Loucy (cell line): ENCODE results near the gene HADH.

Source experiments
- H2AFZ ChIP-seq: fragments of 200-600 bp; sonication (generic); 2 replicates; pipeline ENCODE4 v1.6.0; 2016; ENCODE audit warnings: antibody characterized with exemption, mild to moderate bottlenecking, low read length, moderate library complexity
- H3F3A ChIP-seq: fragments of 200-600 bp; 2 replicates; pipeline ENCODE4 v1.6.0; 2016; ENCODE audit warnings: antibody characterized with exemption, low read depth, mild to moderate bottlenecking
- H3K27me3 ChIP-seq: fragments of 200-600 bp; sonication (generic); 2 replicates; pipeline ENCODE4 v1.6.1; 2014; ENCODE audit warnings: low read length, mild to moderate bottlenecking; ENCODE audit not compliant: insufficient read depth, poor library complexity, severe bottlenecking
- H3K36me3 ChIP-seq: fragments of 200-600 bp; sonication (generic); 2 replicates; pipeline ENCODE4 v1.6.1; 2016; ENCODE audit warnings: low read length; ENCODE audit not compliant: insufficient read depth
- H3K4me1 ChIP-seq: fragments of 200-600 bp; sonication (generic); 2 replicates; pipeline ENCODE4 v1.5.1; 2014; ENCODE audit warnings: low read length, mild to moderate bottlenecking; ENCODE audit not compliant: insufficient read depth, poor library complexity, severe bottlenecking
- H3K4me2 ChIP-seq: fragments of 200-600 bp; sonication (generic); 2 replicates; pipeline ENCODE4 v1.6.0; 2014; ENCODE audit warnings: antibody characterized with exemption, low read length, low read depth, mild to moderate bottlenecking; ENCODE audit not compliant: poor library complexity, severe bottlenecking
- H3K4me3 ChIP-seq: fragments of 200-600 bp; sonication (generic); 2 replicates; pipeline ENCODE4 v1.5.1; 2014; ENCODE audit warnings: low read length, mild to moderate bottlenecking, mixed read lengths; ENCODE audit not compliant: poor library complexity, severe bottlenecking
- H3K79me2 ChIP-seq: fragments of 200-600 bp; sonication (generic); 2 replicates; pipeline ENCODE4 v1.6.1; 2014; ENCODE audit warnings: low read length; ENCODE audit not compliant: insufficient read depth
- H3K9ac ChIP-seq: fragments of 200-600 bp; sonication (generic); 2 replicates; pipeline ENCODE4 v1.6.0; 2014; ENCODE audit warnings: mild to moderate bottlenecking, low read depth, low read length, moderate library complexity; ENCODE audit not compliant: poor library complexity, severe bottlenecking
- H3K9me2 ChIP-seq: fragments of 200-600 bp; sonication (generic); replicated peaks from 2 replicates; pipeline ENCODE4 v1.6.1; 2016; ENCODE audit warnings: low read depth, low read length, mixed read lengths
- H3K9me3 ChIP-seq: fragments of 200-600 bp; sonication (generic); 2 replicates; pipeline ENCODE4 v1.6.1; 2014; ENCODE audit warnings: mild to moderate bottlenecking, antibody characterized with exemption, low read length, low read depth; ENCODE audit not compliant: insufficient read depth
- H4K20me1 ChIP-seq: fragments of 200-600 bp; sonication (generic); 2 replicates; pipeline ENCODE4 v1.6.0; 2014; ENCODE audit warnings: antibody characterized with exemption, low read length, mild to moderate bottlenecking; ENCODE audit not compliant: insufficient read depth, poor library complexity, severe bottlenecking
- CTCF ChIP-seq: fragments of 200-600 bp; sonication (generic); conservative IDR thresholded peaks from 2 replicates; pipeline ENCODE4 v1.5.1; 2014; ENCODE audit warnings: mild to moderate bottlenecking, antibody characterized with exemption, low read length
- EZH2phosphoT487 ChIP-seq: fragments of 200-600 bp; IDR thresholded peaks from 2 replicates; pipeline ENCODE4 v1.6.1; 2018; ENCODE audit warnings: antibody characterized with exemption, mild to moderate bottlenecking, moderate library complexity, borderline replicate concordance

HADH gene

GRCh38 chr4:107991945-107992630, 2.4 kb downstream of the HADH start:
- peaks cover 45% of the 10 kb centered on the region for H4K20me1 ChIP-seq
- H3K9me3 ChIP-seq = no peaks in the 10 kb centered on the region
- peaks cover 57% of the 10 kb centered on the region for H3K4me1 ChIP-seq
- H3F3A ChIP-seq = no peaks in the 10 kb centered on the region
- H3K79me2 ChIP-seq = peaks cover 78% of the 10 kb centered on the region
- H3K9ac ChIP-seq = peak overlapping the region; percentile 95
- no peaks in the 10 kb centered on the region for H3K36me3 ChIP-seq
- H3K4me2 ChIP-seq = peak overlapping the region; percentile 98
- TF ChIP-seq EZH2phosphoT487 (no peak), CTCF (no peak)
- H3K4me3 ChIP-seq = peak overlapping the region; percentile 98
- no peak overlapping the region for H2AFZ ChIP-seq
- H3K9me2 ChIP-seq = no peaks in the 10 kb centered on the region
- H3K27me3 ChIP-seq = no peaks in the 10 kb centered on the region

GRCh38 chr4:107993969-107994368, 4.3 kb downstream of the HADH start:
- H3K9ac ChIP-seq = peak overlapping the region; percentile 30
- no peaks in the 10 kb centered on the region for H3F3A ChIP-seq
- no peaks in the 10 kb centered on the region for H3K9me3 ChIP-seq
- no peaks in the 10 kb centered on the region for H3K36me3 ChIP-seq
- peak overlapping the region; percentile 98 for H3K4me2 ChIP-seq
- TF ChIP-seq EZH2phosphoT487 (no peak), CTCF (no peak)
- peaks cover 97% of the 10 kb centered on the region for H3K79me2 ChIP-seq
- no peaks in the 10 kb centered on the region for H3K9me2 ChIP-seq
- H4K20me1 ChIP-seq = peaks cover 45% of the 10 kb centered on the region
- H3K27me3 ChIP-seq = no peaks in the 10 kb centered on the region
- no peak overlapping the region for H2AFZ ChIP-seq
- peak overlapping the region; percentile 98 for H3K4me3 ChIP-seq
- peaks cover 64% of the 10 kb centered on the region for H3K4me1 ChIP-seq

GRCh38 chr4:107994894-107995293, 5.2 kb downstream of the HADH start:
- H3K4me3 ChIP-seq = peak overlapping the region; percentile 98
- H4K20me1 ChIP-seq = peaks cover 45% of the 10 kb centered on the region
- H3K27me3 ChIP-seq = no peaks in the 10 kb centered on the region
- no peaks in the 10 kb centered on the region for H3K36me3 ChIP-seq
- peaks cover 61% of the 10 kb centered on the region for H3K4me1 ChIP-seq
- peak overlapping the region; percentile 98 for H3K4me2 ChIP-seq
- peak overlapping the region; percentile 30 for H3K9ac ChIP-seq
- H3K79me2 ChIP-seq = peaks cover 94% of the 10 kb centered on the region
- TF ChIP-seq EZH2phosphoT487 (no peak), CTCF (no peak)
- no peak overlapping the region for H2AFZ ChIP-seq
- no peaks in the 10 kb centered on the region for H3K9me2 ChIP-seq
- no peaks in the 10 kb centered on the region for H3K9me3 ChIP-seq
- H3F3A ChIP-seq = no peaks in the 10 kb centered on the region
